ENCODE data around the gene QDPR. TPM values are rescaled to one million over a fixed set of nuclear protein-coding genes. Genes with fewer than 3 reads are reported as not detected.

The QDPR gene
- total RNA-seq, 2 experiments from 2014 or later, result 31.5 to 31.6 TPM

DNA sequence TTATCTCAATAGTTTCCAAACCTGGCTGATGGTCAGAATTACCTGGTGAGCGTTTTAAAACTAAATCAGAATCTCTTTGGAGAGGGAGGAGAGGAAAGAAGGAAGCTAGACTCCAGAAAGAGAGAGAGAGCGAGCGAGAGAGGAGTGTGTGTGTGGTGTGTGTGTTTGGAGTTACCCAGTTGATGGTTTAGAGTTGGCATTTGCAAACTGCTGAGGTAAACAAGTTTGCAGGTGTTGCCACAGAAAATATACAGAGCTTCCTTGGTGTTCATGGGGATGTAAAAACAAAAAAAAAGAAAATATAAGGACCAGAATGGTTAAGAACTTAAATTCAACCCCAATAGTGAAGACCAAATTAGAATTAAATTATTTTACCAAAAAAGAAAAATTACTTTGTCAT, 38.7 kb upstream of the QDPR start:
- DNase-seq, result no peak
- H3K9me3 Mint-ChIP-seq, result no peaks in the 10 kb centered on the region
- ChIA-PET POLR2A (no interaction called here), CTCF (interaction anchor here (1.4 to 7.2 kb wide), 3 partner anchors 63 to 259 kb away, joined by 5 to 80 read pairs (median 35); partner anchors contain the start of genes DCAF16 and NCAPG)
- intact Hi-C loops (cut with micrococcal nuclease), result no loop called here
- H3K4me1 Mint-ChIP-seq (ENCODE audit: low read depth), result peaks cover 3% of the 10 kb centered on the region
- ATAC-seq, result no peak
- TF ChIP-seq, protein P1, sequence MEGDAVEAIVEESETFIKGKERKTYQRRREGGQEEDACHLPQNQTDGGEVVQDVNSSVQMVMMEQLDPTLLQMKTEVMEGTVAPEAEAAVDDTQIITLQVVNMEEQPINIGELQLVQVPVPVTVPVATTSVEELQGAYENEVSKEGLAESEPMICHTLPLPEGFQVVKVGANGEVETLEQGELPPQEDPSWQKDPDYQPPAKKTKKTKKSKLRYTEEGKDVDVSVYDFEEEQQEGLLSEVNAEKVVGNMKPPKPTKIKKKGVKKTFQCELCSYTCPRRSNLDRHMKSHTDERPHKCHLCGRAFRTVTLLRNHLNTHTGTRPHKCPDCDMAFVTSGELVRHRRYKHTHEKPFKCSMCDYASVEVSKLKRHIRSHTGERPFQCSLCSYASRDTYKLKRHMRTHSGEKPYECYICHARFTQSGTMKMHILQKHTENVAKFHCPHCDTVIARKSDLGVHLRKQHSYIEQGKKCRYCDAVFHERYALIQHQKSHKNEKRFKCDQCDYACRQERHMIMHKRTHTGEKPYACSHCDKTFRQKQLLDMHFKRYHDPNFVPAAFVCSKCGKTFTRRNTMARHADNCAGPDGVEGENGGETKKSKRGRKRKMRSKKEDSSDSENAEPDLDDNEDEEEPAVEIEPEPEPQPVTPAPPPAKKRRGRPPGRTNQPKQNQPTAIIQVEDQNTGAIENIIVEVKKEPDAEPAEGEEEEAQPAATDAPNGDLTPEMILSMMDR (IDR thresholded peaks at IDR 0.05), result no peak
- no peaks in the 10 kb centered on the region for H3K36me3 Mint-ChIP-seq (ENCODE audit: low read depth)
- H3K27me3 Mint-ChIP-seq, result peaks cover 13% of the 10 kb centered on the region
- no peak overlapping the region for H3K27ac Mint-ChIP-seq
- H3K4me3 Mint-ChIP-seq, result no peak overlapping the region

DNA sequence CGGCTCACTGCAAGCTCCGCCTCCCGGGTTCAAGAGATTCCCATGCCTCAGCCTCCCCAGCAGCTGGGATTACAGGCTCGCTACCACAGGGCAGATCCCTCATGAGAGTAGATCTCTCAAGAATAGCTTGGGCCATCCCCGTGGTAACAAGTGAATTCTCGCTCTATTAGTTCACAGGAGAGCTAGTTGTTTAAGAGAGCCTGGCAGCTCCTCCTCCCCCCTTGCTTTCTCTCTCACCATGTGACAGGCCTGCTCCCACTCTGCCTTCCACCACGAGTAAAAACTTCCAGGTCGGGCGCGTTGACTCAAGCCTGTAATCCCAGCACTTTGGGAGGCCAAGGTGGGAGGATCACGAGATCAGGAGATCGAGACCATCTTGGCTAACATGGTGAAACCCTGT, 34.8 kb upstream of the QDPR start:
- CTCF ChIA-PET, result interaction anchor here (4.0 to 7.2 kb wide), 2 partner anchors 88 to 263 kb away, joined by 35 to 80 read pairs; partner anchors contain the start of genes DCAF16 and NCAPG
- H3K27me3 Mint-ChIP-seq, result peaks cover 3% of the 10 kb centered on the region

DNA sequence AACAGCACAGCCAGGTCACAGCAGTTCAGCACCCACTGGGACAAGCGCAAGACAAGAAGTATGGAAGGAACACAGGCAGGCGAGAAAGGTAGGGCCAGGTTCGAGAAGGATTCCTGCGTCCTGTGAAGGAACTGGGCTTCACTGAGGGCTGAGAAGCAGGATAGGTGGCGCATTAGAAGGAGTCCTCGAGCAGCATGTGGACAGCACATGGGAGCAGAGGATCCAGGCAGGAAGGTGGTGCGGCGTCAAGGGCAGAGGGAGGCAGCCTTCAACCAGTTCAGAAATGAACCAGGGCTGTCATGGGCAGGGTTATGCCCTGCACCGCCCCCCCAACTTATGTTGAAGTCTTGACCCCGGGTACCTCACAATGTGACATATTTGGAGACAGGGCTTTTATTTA, 34.3 kb upstream of the QDPR start:
- intact Hi-C loops (cut with micrococcal nuclease), result no loop called here
- peaks cover 3% of the 10 kb centered on the region for H3K4me1 Mint-ChIP-seq (ENCODE audit: low read depth)
- TF ChIP-seq, protein P1 (IDR thresholded peaks at IDR 0.05), result no peak

More for the DNA sequence above, 34.8 kb upstream of the QDPR start:
- DNase-seq, result no peak
- intact Hi-C loops (cut with micrococcal nuclease), result no loop called here
- peaks cover 3% of the 10 kb centered on the region for H3K4me1 Mint-ChIP-seq (ENCODE audit: low read depth)
- POLR2A ChIA-PET, result no interaction called here
- no peaks in the 10 kb centered on the region for H3K36me3 Mint-ChIP-seq (ENCODE audit: low read depth)
- no peak overlapping the region for H3K27ac Mint-ChIP-seq
- TF ChIP-seq, protein P1 (IDR thresholded peaks at IDR 0.05), result no peak
- H3K9me3 Mint-ChIP-seq, result no peaks in the 10 kb centered on the region
- ATAC-seq, result no peak
- H3K4me3 Mint-ChIP-seq, result no peak overlapping the region

DNA sequence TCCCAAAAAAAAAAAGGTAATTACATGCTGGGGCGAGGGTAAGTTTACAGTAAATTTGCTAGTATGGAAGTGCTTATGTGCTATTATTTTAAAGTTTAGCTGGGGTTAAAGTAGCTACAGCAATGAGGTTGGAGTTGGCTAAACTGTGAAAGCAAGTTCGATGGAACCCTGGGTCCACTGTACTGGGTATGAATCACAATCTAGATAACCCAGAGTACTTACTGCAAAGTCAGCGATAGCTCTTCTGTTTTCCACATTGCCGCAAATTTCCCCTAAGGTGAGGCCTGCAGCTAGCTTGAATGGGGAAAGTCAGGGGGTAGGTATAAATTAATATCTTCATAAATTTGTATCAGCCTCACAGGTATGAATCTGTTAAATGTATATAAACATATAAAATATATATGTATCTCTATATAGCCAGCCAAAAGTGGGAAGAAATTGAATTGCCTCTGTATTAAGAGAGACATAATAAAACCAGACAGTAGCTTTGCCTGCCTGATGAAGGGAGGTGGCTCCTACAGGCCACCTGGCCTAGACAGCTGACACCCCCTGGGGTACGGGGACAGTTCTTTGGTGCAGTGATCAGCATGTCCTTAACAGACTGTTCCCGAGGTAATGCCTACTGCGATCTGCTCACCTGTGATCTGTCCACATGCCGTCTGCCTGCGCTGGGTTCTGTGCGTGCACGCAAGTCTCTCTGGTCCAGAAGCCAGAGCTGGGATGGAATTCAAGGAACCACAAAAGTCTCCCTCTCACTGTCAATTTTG, 33.7 kb upstream of the QDPR start:
- Mint-ChIP-seq H3K36me3 (ENCODE audit: low read depth) (no peaks in the 10 kb centered on the region), H3K9me3 (no peaks in the 10 kb centered on the region), H3K27me3 (peaks cover 3% of the 10 kb centered on the region), H3K27ac (no peak overlapping the region), H3K4me1 (ENCODE audit: low read depth) (peaks cover 3% of the 10 kb centered on the region), H3K4me3 (no peak overlapping the region)
- TF ChIP-seq, protein P1 (IDR thresholded peaks at IDR 0.05), result no peak
- CTCF ChIA-PET, result interaction anchor here (1.2 to 7.2 kb wide), 3 partner anchors 32 to 89 kb away, joined by 3 to 80 read pairs (median 4); no protein-coding TSS in a partner anchor
- ATAC-seq, result no peak
- no peak for DNase-seq
- intact Hi-C loops (cut with micrococcal nuclease), result no loop called here
- POLR2A ChIA-PET, result interaction anchor here (0.6 kb wide), 1 partner anchor 26 kb away, joined by 4 read pairs; no protein-coding TSS in a partner anchor

More for the DNA sequence above, 34.3 kb upstream of the QDPR start:
- DNase-seq, result no peak
- Mint-ChIP-seq H3K4me3 (no peak overlapping the region), H3K36me3 (ENCODE audit: low read depth) (no peaks in the 10 kb centered on the region), H3K27me3 (peaks cover 3% of the 10 kb centered on the region), H3K27ac (no peak overlapping the region), H3K9me3 (no peaks in the 10 kb centered on the region)
- POLR2A ChIA-PET, result no interaction called here
- ATAC-seq, result no peak
- CTCF ChIA-PET, result interaction anchor here (1.8 to 7.2 kb wide), 2 partner anchors 33 to 89 kb away, joined by 4 to 80 read pairs; no protein-coding TSS in a partner anchor

DNA sequence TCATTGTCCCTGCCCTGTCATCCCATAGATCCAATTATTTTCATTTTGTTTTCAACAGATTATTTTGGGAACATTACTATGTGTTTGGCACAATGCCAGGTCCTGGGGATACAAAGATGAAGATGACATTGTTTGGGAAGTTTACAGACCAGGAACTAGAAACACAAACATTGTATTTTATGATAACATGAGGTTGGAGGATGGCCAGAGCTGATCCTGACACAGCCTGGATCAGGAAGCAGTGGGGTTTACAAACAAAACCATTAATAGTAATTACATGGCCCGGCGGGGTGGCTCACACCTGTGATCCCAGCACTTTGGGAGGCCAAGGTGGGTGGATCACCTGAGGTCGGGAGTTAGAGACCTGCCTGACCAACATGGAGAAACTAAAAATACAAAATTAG, 32.9 kb upstream of the QDPR start:
- POLR2A ChIA-PET, result no interaction called here
- intact Hi-C loops (cut with micrococcal nuclease), result no loop called here
- Mint-ChIP-seq H3K27ac (no peak overlapping the region), H3K27me3 (peaks cover 5% of the 10 kb centered on the region), H3K36me3 (ENCODE audit: low read depth) (no peaks in the 10 kb centered on the region), H3K4me3 (no peak overlapping the region), H3K9me3 (no peaks in the 10 kb centered on the region), H3K4me1 (ENCODE audit: low read depth) (peaks cover 3% of the 10 kb centered on the region)
- CTCF ChIA-PET, result interaction anchor here (0.6 to 7.2 kb wide), 4 partner anchors 32 to 90 kb away, joined by 3 to 80 read pairs (median 4); no protein-coding TSS in a partner anchor
- ATAC-seq (no peak), DNase-seq (no peak)
- TF ChIP-seq, protein P1 (IDR thresholded peaks at IDR 0.05), result no peak

Measured in activated CD8-positive, alpha-beta T cell treated with anti-CD3 and anti-CD28 coated beads for 36 hours (primary cell).